ENCODE results near the gene PIWIL4. TPM values are rescaled to one million over a fixed set of nuclear protein-coding genes. Genes with fewer than 3 reads are reported as not detected.
A peak's percentile ranks its signal among the peaks of the same experiment; 100 is the strongest.

Gene PIWIL4
- total RNA-seq, 1 donor, result 2.7 TPM

DNA sequence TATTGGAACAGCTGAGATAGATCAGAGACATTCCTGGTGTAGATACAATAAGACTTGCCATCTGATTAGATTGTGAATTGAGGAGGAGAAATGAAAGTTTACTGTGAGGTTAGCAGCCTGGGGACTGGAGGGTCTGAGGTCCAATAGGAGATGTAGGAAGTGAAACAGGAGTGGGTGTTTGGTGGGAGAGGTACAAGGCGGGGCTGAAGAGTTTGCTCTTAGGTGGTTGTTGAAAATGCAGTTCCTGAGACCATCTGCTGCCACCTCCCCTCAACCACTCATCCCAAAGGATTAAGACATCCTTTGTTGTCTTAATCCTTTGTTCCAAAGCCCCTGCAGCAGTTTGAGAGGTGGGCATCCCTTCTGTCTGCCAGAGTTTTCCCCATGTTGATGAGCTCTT, 14.8 kb downstream of the PIWIL4 start:
- H3K4me3 ChIP-seq (ENCODE audit: low read depth, low read length), result no peak overlapping the region
- DNase-seq (ENCODE audit: low read depth), result no peak

GRCh38 chr11:94583213-94583865, 16.2 kb downstream of the PIWIL4 start:
- no peak for DNase-seq (ENCODE audit: low read depth)
- TF ChIP-seq CTCF (IDR thresholded peaks at IDR 0.05; ENCODE audit: insufficient read depth, low read length), result no peak
- H3K4me3 ChIP-seq (ENCODE audit: low read depth, low read length), result no peak overlapping the region

More for the DNA sequence above, 14.8 kb downstream of the PIWIL4 start:
- no peak for TF ChIP-seq CTCF (IDR thresholded peaks at IDR 0.05; ENCODE audit: insufficient read depth, low read length)

DNA sequence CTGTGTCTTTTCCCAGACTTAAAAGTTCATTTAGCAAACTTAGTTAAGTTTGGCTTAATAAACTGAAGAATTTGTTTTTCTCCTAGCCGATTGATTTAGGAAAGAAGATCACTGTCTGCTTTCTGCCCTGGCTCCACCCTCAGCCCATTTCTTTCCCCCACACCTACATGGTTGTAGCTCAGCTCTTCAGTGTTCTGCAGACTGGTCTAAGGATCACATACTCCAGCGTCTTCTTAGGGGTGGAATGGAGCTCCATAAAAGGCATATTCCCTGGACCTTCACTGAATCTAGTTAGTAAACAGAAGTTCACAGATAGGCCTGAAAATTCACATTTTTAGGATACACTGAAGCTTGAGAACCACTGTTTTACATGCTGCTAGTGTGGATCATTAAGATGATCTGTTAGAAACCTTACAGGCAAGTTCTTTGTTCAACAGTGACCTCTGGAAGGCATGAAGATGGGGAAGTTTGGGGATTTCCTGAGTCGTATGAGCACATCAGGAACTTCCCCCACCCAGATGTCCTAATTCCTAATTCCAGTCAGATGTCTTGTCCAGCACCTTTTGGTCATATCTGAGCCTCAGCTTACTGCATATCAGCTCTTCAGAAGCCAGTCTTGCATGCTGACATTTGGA, 16.8 kb downstream of the PIWIL4 start:
- no peak for TF ChIP-seq CTCF (IDR thresholded peaks at IDR 0.05; ENCODE audit: insufficient read depth, low read length)
- no peak overlapping the region for H3K4me3 ChIP-seq (ENCODE audit: low read depth, low read length)
- DNase-seq (ENCODE audit: low read depth), result peak; percentile 36

DNA sequence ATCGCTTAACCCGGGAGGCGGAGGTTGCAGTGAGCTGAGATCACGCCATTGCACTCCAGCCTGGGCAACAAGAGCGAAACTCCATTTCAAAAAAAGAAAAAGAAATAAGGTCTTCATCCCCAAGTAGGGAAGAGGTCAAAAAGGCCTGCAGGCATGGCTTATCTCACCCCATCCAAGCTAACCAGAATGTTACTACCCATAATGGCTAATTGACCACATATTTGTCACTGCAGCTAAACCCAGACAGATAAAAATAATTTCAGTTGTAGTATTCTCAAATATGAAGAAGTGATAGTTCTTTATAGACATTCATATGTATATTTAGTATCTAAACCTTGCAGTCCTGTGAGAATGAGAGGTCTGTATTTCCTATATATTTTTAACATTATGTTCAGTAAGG, 17.8 kb downstream of the PIWIL4 start:
- TF ChIP-seq CTCF (IDR thresholded peaks at IDR 0.05; ENCODE audit: insufficient read depth, low read length), result no peak
- no peak for DNase-seq (ENCODE audit: low read depth)
- no peak overlapping the region for H3K4me3 ChIP-seq (ENCODE audit: low read depth, low read length)

- DNase-seq (ENCODE audit: low read depth), result no peak
- no peak overlapping the region for H3K4me3 ChIP-seq (ENCODE audit: low read depth, low read length)
- no peak for TF ChIP-seq CTCF (IDR thresholded peaks at IDR 0.05; ENCODE audit: insufficient read depth, low read length)
Measured at GRCh38 chr11:94585399-94585798, 18.2 kb downstream of the PIWIL4 start.

- no peak for TF ChIP-seq CTCF (IDR thresholded peaks at IDR 0.05; ENCODE audit: insufficient read depth, low read length)
- DNase-seq (ENCODE audit: low read depth), result no peak
- H3K4me3 ChIP-seq (ENCODE audit: low read depth, low read length), result no peak overlapping the region
Measured at GRCh38 chr11:94586546-94586945, 19.4 kb downstream of the PIWIL4 start.
